Activated naive CD4-positive, alpha-beta T cell treated with Interleukin-2 at 50 U/mL for 16 hours (primary cell): ENCODE results near the gene SLIT3.

ENCODE experiments used
- DNase-seq: peaks from one replicate; pipeline ENCODE4 v3.0.0-alpha.2; 2020

Gene SLIT3

GRCh38 chr5:168984135-168984675, 316.7 kb downstream of the SLIT3 start:
- no peak for DNase-seq

DNA sequence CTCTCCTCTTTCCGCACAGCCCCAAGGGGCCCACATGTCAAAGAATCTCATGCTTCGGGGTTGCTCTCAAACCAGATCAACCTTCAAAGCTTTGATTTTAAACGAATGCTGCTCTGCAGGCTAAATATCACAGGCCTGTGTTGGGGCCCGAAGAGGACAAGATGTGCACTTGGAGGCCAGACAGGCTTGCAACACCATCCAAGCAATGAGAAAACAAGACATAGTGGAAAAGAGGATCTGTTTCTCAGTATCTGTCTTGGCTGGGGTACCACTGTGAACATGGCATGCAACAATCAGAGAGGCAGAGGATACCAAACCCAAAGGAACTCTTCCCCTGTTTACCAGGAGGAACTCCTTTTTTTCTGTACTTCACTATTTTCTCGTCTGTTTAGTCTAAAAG, 321.8 kb downstream of the SLIT3 start:
- DNase-seq = no peak

DNA sequence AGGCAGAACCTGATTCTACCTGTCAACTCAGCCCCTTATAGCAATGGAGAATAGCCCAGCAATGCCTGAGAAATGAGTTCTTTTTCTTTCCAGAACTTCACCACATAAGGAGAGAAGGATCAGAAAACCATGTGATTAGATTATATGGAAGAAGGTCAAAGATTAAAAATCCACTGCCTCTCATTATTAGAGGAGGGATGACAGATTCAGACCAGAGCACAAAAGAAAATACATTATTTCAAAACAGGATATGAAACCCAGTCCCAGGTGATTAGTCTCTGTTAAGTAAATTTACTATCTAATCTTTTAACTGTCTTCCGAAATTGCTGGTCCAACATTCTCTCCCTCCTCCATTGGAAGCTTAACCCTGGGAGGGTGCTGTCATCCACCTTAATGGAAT, 322.4 kb downstream of the SLIT3 start:
- DNase-seq = no peak

- no peak for DNase-seq
These were observed 322.9 kb downstream of the SLIT3 start for GRCh38 chr5:168978015-168978414.

- DNase-seq = no peak
These were observed 324.5 kb downstream of the SLIT3 start for GRCh38 chr5:168976311-168976970.

DNA sequence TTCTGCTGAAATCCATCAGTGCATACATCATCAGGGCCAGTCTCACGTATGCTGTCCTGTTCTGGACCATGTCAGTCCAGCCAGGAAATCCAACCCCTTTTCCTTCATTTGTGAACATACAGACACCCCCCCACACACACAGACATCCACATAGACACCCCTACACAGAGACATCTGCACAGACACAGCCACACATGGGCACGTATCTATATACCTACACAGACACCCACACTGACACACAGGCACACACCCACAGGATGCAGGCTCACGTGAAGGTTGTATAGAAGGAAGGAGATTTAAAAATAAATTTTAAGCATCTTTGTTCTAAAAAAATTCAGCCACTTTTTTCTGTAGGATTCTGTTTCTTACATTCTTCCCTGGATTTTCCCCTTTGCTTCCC, 325.6 kb downstream of the SLIT3 start:
- no peak for DNase-seq

- no peak for DNase-seq
These were observed 326.9 kb downstream of the SLIT3 start for GRCh38 chr5:168974082-168974481.

DNA sequence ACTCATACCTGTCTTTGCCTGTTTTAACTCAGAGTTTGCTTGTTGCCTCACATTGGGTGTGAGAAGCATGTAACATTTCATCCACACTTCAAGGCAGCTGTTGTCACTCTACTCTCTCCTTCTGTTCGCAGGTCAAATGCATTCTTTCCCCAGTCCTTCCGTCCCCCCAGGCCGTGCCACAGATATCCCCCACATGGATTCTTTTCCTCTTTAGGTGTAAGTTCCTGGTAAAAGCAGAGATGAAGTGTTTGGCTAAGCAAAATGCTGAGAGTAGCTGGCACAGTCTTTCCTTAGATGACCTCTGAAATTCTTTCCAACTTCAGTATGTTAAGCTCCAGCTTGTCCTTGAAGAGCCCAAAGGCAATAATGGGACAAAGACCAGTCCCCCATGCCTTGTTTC, 328.2 kb downstream of the SLIT3 start:
- no peak for DNase-seq

DNA sequence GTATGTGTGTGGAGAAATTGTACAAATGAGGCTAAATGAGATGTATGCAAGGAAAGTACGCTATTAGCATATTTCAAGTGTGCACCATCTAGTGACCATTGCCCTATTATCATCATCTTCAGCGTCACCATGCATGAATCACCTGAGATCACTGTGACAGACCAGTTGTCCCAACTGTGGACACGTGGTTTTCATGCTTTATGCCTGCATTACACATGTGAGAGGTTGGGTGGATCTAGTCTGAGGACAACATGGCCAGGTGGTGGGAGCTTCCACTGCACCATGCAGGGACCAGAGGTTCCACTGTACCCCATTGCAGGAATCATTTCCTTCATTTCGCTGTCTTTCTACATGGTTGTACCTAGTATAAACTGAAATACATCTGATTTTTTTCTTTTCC, 329.8 kb downstream of the SLIT3 start:
- no peak for DNase-seq

- no peak for DNase-seq
These were observed 331.5 kb downstream of the SLIT3 start for GRCh38 chr5:168969326-168969886.

- no peak for DNase-seq
These were observed 332.9 kb downstream of the SLIT3 start for GRCh38 chr5:168967882-168968620.

DNA sequence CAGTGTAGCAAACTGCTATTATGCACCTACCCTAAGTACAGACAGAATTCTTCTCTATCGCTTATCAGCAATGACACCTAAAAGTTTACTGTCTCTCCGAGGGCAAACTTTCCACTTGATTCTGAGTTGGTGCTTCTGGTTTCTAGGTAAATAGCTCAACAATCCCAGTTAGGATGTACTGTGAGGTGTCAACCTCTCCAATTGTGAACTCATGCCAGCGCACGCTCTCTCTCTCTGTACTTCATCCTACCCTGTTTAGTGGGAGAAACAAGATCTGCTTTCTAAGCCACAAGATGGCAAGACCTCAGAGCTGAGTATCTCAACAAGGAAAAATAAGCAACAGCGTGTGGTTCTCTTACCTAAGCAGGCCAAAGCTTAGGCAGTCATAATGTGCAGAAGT, 335.3 kb downstream of the SLIT3 start:
- DNase-seq = no peak

GRCh38 chr5:168964182-168964581, 336.8 kb downstream of the SLIT3 start:
- DNase-seq = no peak

- no peak for DNase-seq
These were observed 338.6 kb downstream of the SLIT3 start for GRCh38 chr5:168962306-168962705.

GRCh38 chr5:168961681-168962080, 339.3 kb downstream of the SLIT3 start:
- no peak for DNase-seq

GRCh38 chr5:168960497-168960896, 340.4 kb downstream of the SLIT3 start:
- no peak for DNase-seq

GRCh38 chr5:168953351-168953750, 347.6 kb downstream of the SLIT3 start:
- no peak for DNase-seq

DNA sequence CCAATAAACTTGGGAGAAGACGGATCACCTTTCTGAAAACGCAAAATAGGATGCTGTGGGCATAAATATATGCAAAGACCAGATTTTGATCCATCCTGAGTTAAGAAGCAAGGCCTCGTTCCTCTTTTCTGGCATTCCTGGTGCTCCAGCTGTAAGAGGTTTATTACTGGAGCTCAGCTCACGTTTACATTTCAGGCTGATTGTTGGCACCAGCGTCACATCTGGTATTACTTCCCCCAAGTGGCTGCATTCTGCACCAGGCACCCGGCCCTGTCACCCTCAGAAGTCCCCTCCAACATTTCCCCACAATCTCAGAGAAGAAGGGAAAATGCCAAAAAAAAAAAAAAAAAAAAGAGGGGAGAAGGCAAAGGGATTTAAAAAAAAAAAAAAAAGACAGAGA, 348.7 kb downstream of the SLIT3 start:
- no peak for DNase-seq

DNA sequence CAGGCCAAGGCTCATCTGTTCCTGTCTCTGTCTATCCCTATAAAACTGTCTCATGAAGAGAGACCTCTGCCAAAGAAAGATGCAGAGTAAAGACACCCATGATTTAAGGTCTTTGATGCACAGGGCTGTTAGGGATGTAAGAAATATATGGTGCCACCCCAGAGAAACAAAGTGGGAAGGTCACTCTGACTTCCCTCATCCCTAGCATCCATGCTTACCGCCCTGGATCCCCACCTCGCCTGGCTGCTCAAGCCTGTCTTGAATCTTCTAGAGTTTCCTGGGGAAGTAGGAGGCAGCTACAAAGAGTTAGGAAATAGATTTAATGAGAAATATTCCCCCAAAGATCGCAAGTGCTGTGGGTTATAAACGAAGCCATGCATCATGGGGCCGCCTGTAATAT, 349.2 kb downstream of the SLIT3 start:
- no peak for DNase-seq

DNA sequence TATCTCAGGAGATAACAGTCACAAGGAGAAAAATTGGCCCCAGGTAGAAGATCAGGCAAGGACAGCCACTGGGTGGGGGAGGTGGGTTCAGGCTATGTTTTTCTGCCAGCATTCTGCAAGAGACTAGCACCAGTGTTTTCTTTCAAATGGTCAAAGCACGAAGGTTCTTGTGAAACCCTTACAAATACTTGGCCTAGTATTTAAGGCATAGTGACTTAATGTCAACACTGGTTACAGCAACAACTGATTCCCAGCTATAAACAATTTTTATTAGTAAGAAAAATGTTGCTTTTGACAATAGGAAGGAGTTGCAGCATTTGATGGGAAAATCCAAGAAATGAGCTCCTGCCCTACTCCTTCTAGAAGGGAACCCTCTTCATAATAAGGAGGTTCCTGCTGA, 349.6 kb downstream of the SLIT3 start:
- DNase-seq = no peak

GRCh38 chr5:168950241-168950951, 350.5 kb downstream of the SLIT3 start:
- DNase-seq = no peak

DNA sequence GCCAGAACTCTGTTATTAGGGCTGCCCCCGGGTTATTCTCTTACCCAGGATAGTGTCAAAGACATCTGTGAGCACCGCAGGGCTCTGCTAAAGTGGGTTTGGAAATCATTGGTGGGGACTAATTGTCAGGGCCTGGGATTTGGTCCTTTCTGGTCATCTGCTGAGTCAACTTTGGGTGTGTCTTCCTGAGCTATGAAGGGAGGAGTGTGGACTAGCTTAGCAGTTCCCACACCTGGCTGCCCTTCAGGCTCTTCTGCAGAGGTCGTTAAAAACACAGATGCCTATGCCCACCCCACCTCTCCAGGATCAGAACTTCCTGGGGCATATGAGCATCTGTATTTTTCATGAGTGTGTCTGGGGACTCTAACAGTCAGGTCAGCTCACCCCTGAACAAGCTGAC, 352.2 kb downstream of the SLIT3 start:
- DNase-seq = no peak

GRCh38 chr5:168947212-168947868, 353.6 kb downstream of the SLIT3 start:
- peak; percentile 24 for DNase-seq
